Measurements from ENCODE around the gene TARS1. TPM values are rescaled to one million over a fixed set of nuclear protein-coding genes. Genes with fewer than 3 reads are reported as not detected.
"Not testable (repeated sequence)": the region's sequence is repeated elsewhere in the genome, so short reads cannot be mapped to it uniquely, and the experiment has no call there.

The TARS1 gene
- total and polyA plus RNA-seq, 8 donors: 42.6 to 161 (median 52.9) TPM

DNA sequence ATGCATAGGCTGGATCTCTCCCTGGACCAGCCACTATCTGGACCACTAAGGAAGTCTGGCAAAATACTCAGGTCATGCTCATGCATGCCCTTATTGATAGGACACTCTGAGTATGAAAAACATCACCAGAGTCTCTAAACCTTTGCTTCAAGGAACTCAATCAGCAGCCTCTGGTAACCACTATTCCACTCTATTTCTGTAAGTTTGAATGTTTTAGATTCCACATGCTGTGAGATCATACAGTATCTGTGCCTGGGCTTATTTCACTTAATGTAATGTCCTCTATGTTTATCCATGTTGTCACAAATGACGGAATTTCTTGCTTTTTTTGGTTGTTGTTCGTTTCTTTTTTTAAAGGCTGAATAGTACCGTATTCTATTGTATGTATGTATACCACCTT is 68.3 kb downstream of the TARS1 start:
- Histone ChIP-seq H3K27ac (no peak overlapping the region), H3K9me3 (no peaks in the 10 kb centered on the region), H3K4me1 (no peaks in the 10 kb centered on the region), H3K27me3 (no peaks in the 10 kb centered on the region), H3K4me3 (no peak overlapping the region), H3K36me3 (no peaks in the 10 kb centered on the region)
- DNase-seq (no peak), FAIRE-seq (no peak), ATAC-seq (no peak)
- intact Hi-C loops (cut with DNase I): no loop called here
- WGBS, 2 donors: 92 to 94% methylated on average over 3 of the region's 3 CpGs
- TF ChIP-seq CTCF (IDR thresholded peaks at IDR 0.05): no peak

DNA sequence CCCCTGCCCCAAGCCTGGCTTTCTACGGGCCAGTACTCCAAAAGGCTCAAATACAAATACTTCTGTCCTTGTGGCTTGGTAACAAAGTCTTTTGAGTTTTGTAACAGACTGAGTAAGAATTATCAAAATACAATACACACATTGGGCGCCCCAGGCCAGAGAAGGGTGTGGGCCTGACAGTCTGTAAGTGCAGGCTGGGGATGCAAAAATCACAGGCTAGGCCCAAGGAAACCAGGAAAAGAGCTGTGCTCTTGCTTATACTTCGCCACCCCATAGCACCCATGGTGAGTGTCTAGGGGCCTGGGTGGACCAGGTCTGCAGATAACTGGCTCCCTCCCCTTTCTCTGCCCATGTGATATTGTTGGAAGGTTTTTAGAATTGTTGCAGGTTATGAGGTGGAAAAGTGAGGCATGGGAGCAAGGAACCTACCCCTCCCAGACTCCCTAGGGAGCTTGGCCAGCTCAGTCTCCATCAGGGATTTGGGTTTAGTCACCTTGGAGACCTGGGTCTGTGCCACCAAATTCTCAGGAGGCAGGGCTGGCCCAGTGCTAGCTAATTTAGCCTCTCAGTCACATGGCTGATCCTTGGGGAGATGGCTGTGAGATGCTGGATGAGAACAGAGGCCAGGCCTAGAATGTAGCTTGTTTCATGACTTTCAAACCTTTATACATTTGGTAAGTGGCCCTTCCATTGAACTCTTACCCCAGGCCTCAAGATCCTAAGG is 72.9 kb downstream of the TARS1 start:
- intact Hi-C loops (cut with DNase I): no loop called here
- Histone ChIP-seq H3K36me3 (no peaks in the 10 kb centered on the region), H3K4me1 (no peaks in the 10 kb centered on the region), H3K4me3 (no peak overlapping the region), H3K27ac (no peak overlapping the region), H3K27me3 (no peaks in the 10 kb centered on the region), H3K9me3 (no peaks in the 10 kb centered on the region)
- no peak for TF ChIP-seq CTCF (IDR thresholded peaks at IDR 0.05)
- FAIRE-seq (no peak), DNase-seq (no peak), ATAC-seq (no peak)
- 65 to 82% methylated on average over 3 of the region's 3 CpGs for WGBS, 2 donors

DNA sequence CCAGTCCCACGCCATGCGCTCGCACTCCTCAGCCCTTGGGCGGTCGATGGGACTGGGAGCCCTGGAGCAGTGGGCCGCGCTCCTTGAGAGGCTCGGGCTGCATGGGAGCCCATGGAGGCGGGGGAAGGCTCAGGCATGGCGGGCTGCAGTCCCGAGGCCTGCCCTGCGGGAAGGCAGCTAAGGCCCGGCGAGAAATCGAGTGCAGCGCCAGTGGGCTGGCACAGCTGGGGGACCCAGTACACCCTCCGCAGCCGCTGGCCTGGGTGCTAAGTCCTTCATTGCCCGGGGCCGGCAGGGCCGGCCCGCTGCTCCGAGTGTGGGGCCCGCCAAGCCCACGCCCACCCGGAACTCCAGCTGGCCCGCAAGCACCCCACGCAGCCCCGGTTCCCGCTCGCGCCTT is 74.6 kb downstream of the TARS1 start:
- H3K27ac ChIP-seq; H3K4me1 ChIP-seq; FAIRE-seq; DNase-seq; H3K36me3 ChIP-seq; H3K9me3 ChIP-seq; H3K4me3 ChIP-seq; intact Hi-C loops (cut with DNase I); ATAC-seq; H3K27me3 ChIP-seq: not testable (repeated sequence)
- 97 to 98% methylated on average over 23 to 32 of the region's 32 CpGs for WGBS, 2 donors

DNA sequence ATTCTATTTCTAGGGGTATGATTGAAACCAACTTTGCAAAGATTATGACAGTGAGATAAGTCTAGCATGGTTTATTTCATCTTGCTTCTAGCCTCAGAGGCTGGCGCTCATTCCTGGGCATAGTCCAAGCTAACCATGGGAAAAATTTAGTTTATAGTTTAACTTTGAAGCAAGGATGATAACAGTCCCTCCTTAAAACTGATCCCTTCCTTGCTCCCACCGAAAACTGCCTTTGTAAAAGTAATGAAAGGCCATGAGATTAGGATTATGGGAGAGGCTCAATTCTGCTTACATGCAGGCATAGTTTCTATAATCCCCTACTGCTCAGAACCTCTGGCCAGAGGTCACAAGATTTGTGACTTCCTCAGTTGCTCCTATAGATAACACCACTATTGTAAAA is 75.7 kb downstream of the TARS1 start:
- intact Hi-C loops (cut with DNase I): no loop called here
- FAIRE-seq: no peak
- no peaks in the 10 kb centered on the region for H3K27me3 ChIP-seq

More for the DNA sequence above, 75.7 kb downstream of the TARS1 start:
- 11 to 12% methylated on average over 2 of the region's 2 CpGs for WGBS, 2 donors
- no peak overlapping the region for H3K4me3 ChIP-seq
- no peak for ATAC-seq
- TF ChIP-seq CTCF (IDR thresholded peaks at IDR 0.05): no peak
- no peak overlapping the region for H3K27ac ChIP-seq
- DNase-seq: no peak
- no peaks in the 10 kb centered on the region for H3K4me1 ChIP-seq
- no peaks in the 10 kb centered on the region for H3K36me3 ChIP-seq
- H3K9me3 ChIP-seq: no peaks in the 10 kb centered on the region
